ENCODE results near the gene ZC3H7A. TPM values are rescaled to one million over a fixed set of nuclear protein-coding genes. Genes with fewer than 3 reads are reported as not detected.

The ZC3H7A gene
- total RNA-seq, 1 experiment from 2014 or later, result 45.9 TPM

- ChIA-PET POLR2A (no interaction called here), CTCF (interaction anchor here (0.7 to 0.9 kb wide), 2 partner anchors 77 to 324 kb away, joined by 3 read pairs; partner anchors contain the start of gene ZC3H7A)
- H3K36me3 Mint-ChIP-seq, result peaks cover 15% of the 10 kb centered on the region
- H3K4me3 Mint-ChIP-seq, result no peak overlapping the region
- H3K9me3 Mint-ChIP-seq, result no peaks in the 10 kb centered on the region
- H3K4me1 Mint-ChIP-seq, result peaks cover 9% of the 10 kb centered on the region
- no peak for TF ChIP-seq ATF6 (CRISPR knock-in tag; IDR thresholded peaks at IDR 0.05)
- no peak for TF ChIP-seq MYBL2 (CRISPR knock-in tag; IDR thresholded peaks at IDR 0.05)
- TF ChIP-seq OVOL2 (CRISPR knock-in tag; IDR thresholded peaks at IDR 0.05; ENCODE audit: borderline replicate concordance), result no peak
- no peak for TF ChIP-seq MXD4 (CRISPR knock-in tag; IDR thresholded peaks at IDR 0.05; ENCODE audit: borderline replicate concordance)
- TF ChIP-seq ZNF423 (CRISPR knock-in tag; IDR thresholded peaks at IDR 0.05), result no peak
- TF ChIP-seq ELF4 (CRISPR knock-in tag; IDR thresholded peaks at IDR 0.05; ENCODE audit: low read depth), result no peak
- no peak for TF ChIP-seq CDX4 (CRISPR knock-in tag; IDR thresholded peaks at IDR 0.05; ENCODE audit: borderline replicate concordance)
- TF ChIP-seq NR1H2 (CRISPR knock-in tag; IDR thresholded peaks at IDR 0.05), result no peak
- TF ChIP-seq GRHL2 (CRISPR knock-in tag; IDR thresholded peaks at IDR 0.05; ENCODE audit: insufficient replicate concordance, severe bottlenecking), result no peak
- TF ChIP-seq FOXP4 (CRISPR knock-in tag; IDR thresholded peaks at IDR 0.05), result no peak
- TF ChIP-seq TCF7 (CRISPR knock-in tag; IDR thresholded peaks at IDR 0.05; ENCODE audit: low read depth), result no peak
- TF ChIP-seq ESRRA (CRISPR knock-in tag; IDR thresholded peaks at IDR 0.05; ENCODE audit: borderline replicate concordance), result no peak
- no peak for TF ChIP-seq ZBTB43 (CRISPR knock-in tag; IDR thresholded peaks at IDR 0.05)
- TF ChIP-seq HMGXB4 (CRISPR knock-in tag; IDR thresholded peaks at IDR 0.05), result no peak
- no peak for TF ChIP-seq NFYB (CRISPR knock-in tag; conservative IDR thresholded peaks at IDR 0.05; ENCODE audit: low read depth)
- no peak for TF ChIP-seq NR3C1 (CRISPR knock-in tag; conservative IDR thresholded peaks at IDR 0.05; ENCODE audit: low read depth)
- TF ChIP-seq HMGA2 (CRISPR knock-in tag; IDR thresholded peaks at IDR 0.05), result no peak
- no peak for TF ChIP-seq EMX1 (CRISPR knock-in tag; IDR thresholded peaks at IDR 0.05)
- no peaks in the 10 kb centered on the region for H3K27me3 Mint-ChIP-seq (ENCODE audit: low read depth)
- DNase-seq (ENCODE audit: low spot score), result no peak
- H3K27ac Mint-ChIP-seq, result peak overlapping the region; percentile 26; the same call in 1 of the 2 replicates
- no peak for ATAC-seq
Measured at GRCh38 chr16:11719762-11720161, 77.3 kb downstream of the ZC3H7A start.

- DNase-seq (ENCODE audit: low spot score) (no peak), ATAC-seq (no peak)
- Mint-ChIP-seq H3K4me1 (peaks cover 9% of the 10 kb centered on the region), H3K36me3 (peaks cover 18% of the 10 kb centered on the region), H3K27me3 (ENCODE audit: low read depth) (no peaks in the 10 kb centered on the region), H3K27ac (no peak overlapping the region), H3K9me3 (no peaks in the 10 kb centered on the region), H3K4me3 (no peak overlapping the region)
- POLR2A ChIA-PET, result no interaction called here
- CTCF ChIA-PET, result interaction anchor here (0.7 to 1.1 kb wide), 5 partner anchors 76 to 347 kb away, joined by 3 read pairs; partner anchors contain the start of gene ZC3H7A
- TF ChIP-seq NR1H2 (CRISPR knock-in tag; IDR thresholded peaks at IDR 0.05) (no peak), MYBL2 (CRISPR knock-in tag; IDR thresholded peaks at IDR 0.05) (no peak), GABPB1 (CRISPR knock-in tag; IDR thresholded peaks at IDR 0.05) (no peak), ESRRA (CRISPR knock-in tag; IDR thresholded peaks at IDR 0.05; ENCODE audit: borderline replicate concordance) (no peak), AFF4 (CRISPR knock-in tag; IDR thresholded peaks at IDR 0.05; ENCODE audit: borderline replicate concordance) (no peak), MXD4 (CRISPR knock-in tag; IDR thresholded peaks at IDR 0.05; ENCODE audit: borderline replicate concordance) (no peak), USF2 (CRISPR knock-in tag; IDR thresholded peaks at IDR 0.05) (no peak), ELF4 (CRISPR knock-in tag; IDR thresholded peaks at IDR 0.05; ENCODE audit: low read depth) (no peak), ZNF396 (CRISPR knock-in tag; IDR thresholded peaks at IDR 0.05; ENCODE audit: borderline replicate concordance) (no peak), ATF1 (CRISPR knock-in tag; IDR thresholded peaks at IDR 0.05) (no peak)
Measured at GRCh38 chr16:11719171-11719570, 77.9 kb downstream of the ZC3H7A start.
